NT2/D1 (cell line): ENCODE data around the gene TMTC4.
"Not testable (repeated sequence)": the region's sequence is repeated elsewhere in the genome, so short reads cannot be mapped to it uniquely, and the experiment has no call there.

Experiments used
- DNase-seq: peaks from one replicate; pipeline ENCODE4 v3.0.0-alpha.2; 2011; ENCODE audit warnings: low read depth, low spot score
- H3K27me3 ChIP-seq: 2 replicates; pipeline ENCODE4 v1.6.0; 2011; ENCODE audit warnings: mild to moderate bottlenecking; ENCODE audit not compliant: insufficient read length, insufficient read depth
- H3K36me3 ChIP-seq: 2 replicates; pipeline ENCODE4 v1.6.1; 2011; ENCODE audit warnings: mild to moderate bottlenecking, low read length, mixed read lengths; ENCODE audit not compliant: insufficient read depth, insufficient read length
- H3K4me1 ChIP-seq: 2 replicates; pipeline ENCODE4 v1.5.1; 2011; ENCODE audit not compliant: insufficient read depth, insufficient read length
- H3K4me3 ChIP-seq: 2 replicates; pipeline ENCODE4 v1.5.1; 2011; ENCODE audit warnings: low read depth; ENCODE audit not compliant: insufficient read length
- H3K9ac ChIP-seq: 2 replicates; pipeline ENCODE4 v1.6.0; 2011; ENCODE audit warnings: low read depth; ENCODE audit not compliant: insufficient read length
- H3K9me3 ChIP-seq: 2 replicates; pipeline ENCODE4 v1.5.1; 2011; ENCODE audit warnings: mild to moderate bottlenecking, low read length; ENCODE audit not compliant: insufficient read depth
- SUZ12 ChIP-seq: IDR thresholded peaks from 2 replicates; pipeline ENCODE4 v1.6.1; 2011; ENCODE audit not compliant: insufficient read length, insufficient read depth; ENCODE audit errors: extremely low read depth
- YY1 ChIP-seq: IDR thresholded peaks from 2 replicates; pipeline ENCODE4 v1.6.1; 2011; ENCODE audit not compliant: insufficient read length, insufficient read depth
- ZNF274 ChIP-seq: IDR thresholded peaks from 2 replicates; pipeline ENCODE4 v1.6.1; 2011; ENCODE audit warnings: mild to moderate bottlenecking, low read depth, low read length

The TMTC4 gene

GRCh38 chr13:100625447-100625846 lies 49.1 kb downstream of the TMTC4 start:
- DNase-seq = no peak
- Histone ChIP-seq H3K4me1 (no peaks in the 10 kb centered on the region), H3K27me3 (no peaks in the 10 kb centered on the region), H3K9me3 (no peaks in the 10 kb centered on the region), H3K36me3 (peaks cover 4% of the 10 kb centered on the region), H3K4me3 (no peak overlapping the region), H3K9ac (no peak overlapping the region)
- no peak for TF ChIP-seq ZNF274
- no peak for TF ChIP-seq SUZ12
- TF ChIP-seq YY1 = no peak

- no peak overlapping the region for H3K9ac ChIP-seq
- H3K9me3 ChIP-seq = peaks cover 12% of the 10 kb centered on the region
- H3K4me3 ChIP-seq = no peak overlapping the region
- H3K36me3 ChIP-seq = peaks cover 4% of the 10 kb centered on the region
- H3K4me1 ChIP-seq = no peaks in the 10 kb centered on the region
- no peaks in the 10 kb centered on the region for H3K27me3 ChIP-seq
- no peak for DNase-seq
- TF ChIP-seq SUZ12 (no peak), YY1 (no peak), ZNF274 (no peak)
These were observed 53.8 kb downstream of the TMTC4 start for GRCh38 chr13:100620792-100621191.

- Histone ChIP-seq H3K4me3 (no peak overlapping the region), H3K27me3 (no peaks in the 10 kb centered on the region), H3K9me3 (peaks cover 12% of the 10 kb centered on the region), H3K36me3 (peaks cover 4% of the 10 kb centered on the region), H3K9ac (no peak overlapping the region), H3K4me1 (no peaks in the 10 kb centered on the region)
- no peak for DNase-seq
- TF ChIP-seq SUZ12 (no peak), YY1 (no peak)
These were observed 54.7 kb downstream of the TMTC4 start for GRCh38 chr13:100619940-100620339.

- peaks cover 12% of the 10 kb centered on the region for H3K9me3 ChIP-seq
- not testable (repeated sequence) for DNase-seq, H3K27me3 ChIP-seq, H3K4me3 ChIP-seq, H3K9ac ChIP-seq, H3K36me3 ChIP-seq, H3K4me1 ChIP-seq
These were observed 55.7 kb downstream of the TMTC4 start for GRCh38 chr13:100618897-100619296.

- H3K27me3 ChIP-seq = no peaks in the 10 kb centered on the region
- H3K36me3 ChIP-seq = no peaks in the 10 kb centered on the region
- no peak overlapping the region for H3K4me3 ChIP-seq
- H3K9ac ChIP-seq = no peak overlapping the region
- no peaks in the 10 kb centered on the region for H3K9me3 ChIP-seq
- no peak for DNase-seq
- no peaks in the 10 kb centered on the region for H3K4me1 ChIP-seq
- TF ChIP-seq YY1 = no peak
- no peak for TF ChIP-seq ZNF274
- TF ChIP-seq SUZ12 = no peak
These were observed 61.6 kb downstream of the TMTC4 start for GRCh38 chr13:100613031-100613430.

- H3K9ac ChIP-seq = no peak overlapping the region
- no peak overlapping the region for H3K4me3 ChIP-seq
- no peaks in the 10 kb centered on the region for H3K27me3 ChIP-seq
- H3K9me3 ChIP-seq = no peaks in the 10 kb centered on the region
- no peak for DNase-seq
- no peaks in the 10 kb centered on the region for H3K36me3 ChIP-seq
- H3K4me1 ChIP-seq = no peaks in the 10 kb centered on the region
- no peak for TF ChIP-seq ZNF274
- TF ChIP-seq YY1 = no peak
- TF ChIP-seq SUZ12 = no peak
These were observed 62.7 kb downstream of the TMTC4 start for GRCh38 chr13:100611678-100612492.

GRCh38 chr13:100610391-100611347 lies 63.9 kb downstream of the TMTC4 start:
- Histone ChIP-seq H3K36me3 (no peaks in the 10 kb centered on the region), H3K4me1 (no peaks in the 10 kb centered on the region), H3K9me3 (no peaks in the 10 kb centered on the region), H3K4me3 (no peak overlapping the region), H3K9ac (no peak overlapping the region), H3K27me3 (no peaks in the 10 kb centered on the region)
- DNase-seq = no peak
- TF ChIP-seq YY1 (no peak), SUZ12 (no peak), ZNF274 (no peak)
